ENCODE measurements around the gene TSPAN9.

The TSPAN9 gene

GRCh38 chr12:3292677-3293412 is 215.7 kb downstream of the TSPAN9 start:
- no peaks in the 10 kb centered on the region for H3K27me3 ChIP-seq (ENCODE audit: low read length)
- no peak overlapping the region for H3K4me3 ChIP-seq (ENCODE audit: insufficient read depth, low read length, poor library complexity, severe bottlenecking)
- no peaks in the 10 kb centered on the region for H3K9me3 ChIP-seq (ENCODE audit: insufficient read depth, low read length)
- H3K79me2 ChIP-seq (ENCODE audit: insufficient read depth, low read length), result no peaks in the 10 kb centered on the region
- no peaks in the 10 kb centered on the region for H3F3A ChIP-seq (ENCODE audit: insufficient read depth)
- H4K20me1 ChIP-seq (ENCODE audit: low read depth, low read length), result no peaks in the 10 kb centered on the region
- no peaks in the 10 kb centered on the region for H3K36me3 ChIP-seq (ENCODE audit: low read length)
- no peak overlapping the region for H3K27ac ChIP-seq (ENCODE audit: low read depth, low read length)
- no peak overlapping the region for H2AFZ ChIP-seq (ENCODE audit: low read depth, low read length, severe bottlenecking)
- no peaks in the 10 kb centered on the region for H3K9me2 ChIP-seq (replicated peaks; ENCODE audit: insufficient read depth, low read length)
- no peak overlapping the region for H3K9ac ChIP-seq (ENCODE audit: low read length)
- no peak overlapping the region for H3K4me2 ChIP-seq (ENCODE audit: low read depth, low read length, poor library complexity, severe bottlenecking)
- TF ChIP-seq CTCF (IDR thresholded peaks at IDR 0.05; ENCODE audit: insufficient read depth, low read length, poor library complexity, severe bottlenecking) (no peak), EZH2phosphoT487 (conservative IDR thresholded peaks at IDR 0.05; ENCODE audit: low read length) (no peak)

DNA sequence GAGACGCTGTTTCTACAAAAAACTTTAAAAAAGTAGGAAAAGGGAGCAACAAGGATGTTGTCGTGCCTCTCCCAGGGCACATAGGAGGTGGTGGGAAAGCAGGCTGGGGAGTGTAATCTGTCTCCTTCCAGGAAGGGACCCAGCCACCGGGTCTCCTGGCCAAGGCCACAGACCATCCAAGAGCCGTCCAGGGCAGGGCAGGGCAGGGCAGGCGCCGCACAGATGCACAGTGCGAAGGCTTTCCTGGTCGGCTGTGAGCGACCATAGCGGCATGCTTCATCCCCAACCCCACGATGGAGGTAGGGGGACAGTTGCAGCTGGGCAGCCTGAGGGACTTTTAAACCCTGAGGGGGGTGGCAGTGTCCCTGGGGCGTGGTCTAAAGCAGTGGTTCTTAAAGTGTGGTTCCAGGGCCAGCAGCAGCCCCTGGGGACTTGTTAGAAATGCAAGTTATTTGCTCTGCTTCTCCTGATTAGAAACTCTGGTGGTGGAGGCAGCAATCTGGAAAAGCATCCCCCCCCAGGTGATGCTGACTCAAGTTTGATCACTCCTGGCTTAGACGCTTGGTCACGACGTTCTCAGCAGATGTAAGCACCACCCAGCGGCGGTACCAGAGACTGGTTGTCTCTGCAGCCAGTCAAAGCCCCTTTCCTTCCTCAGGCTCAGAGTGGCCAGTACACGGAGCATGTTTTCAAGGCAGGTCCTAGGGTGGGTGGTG is 216.4 kb downstream of the TSPAN9 start:
- TF ChIP-seq CTCF (IDR thresholded peaks at IDR 0.05; ENCODE audit: insufficient read depth, low read length, poor library complexity, severe bottlenecking) (no peak), EZH2phosphoT487 (conservative IDR thresholded peaks at IDR 0.05; ENCODE audit: low read length) (no peak)
- H3K79me2 ChIP-seq (ENCODE audit: insufficient read depth, low read length), result no peaks in the 10 kb centered on the region
- no peaks in the 10 kb centered on the region for H3K36me3 ChIP-seq (ENCODE audit: low read length)
- no peaks in the 10 kb centered on the region for H4K20me1 ChIP-seq (ENCODE audit: low read depth, low read length)
- no peaks in the 10 kb centered on the region for H3K9me3 ChIP-seq (ENCODE audit: insufficient read depth, low read length)
- H3K9ac ChIP-seq (ENCODE audit: low read length), result no peak overlapping the region
- no peaks in the 10 kb centered on the region for H3K9me2 ChIP-seq (replicated peaks; ENCODE audit: insufficient read depth, low read length)
- no peak overlapping the region for H2AFZ ChIP-seq (ENCODE audit: low read depth, low read length, severe bottlenecking)
- no peak overlapping the region for H3K4me3 ChIP-seq (ENCODE audit: insufficient read depth, low read length, poor library complexity, severe bottlenecking)
- no peaks in the 10 kb centered on the region for H3K27me3 ChIP-seq (ENCODE audit: low read length)
- H3K4me2 ChIP-seq (ENCODE audit: low read depth, low read length, poor library complexity, severe bottlenecking), result no peak overlapping the region
- H3F3A ChIP-seq (ENCODE audit: insufficient read depth), result no peaks in the 10 kb centered on the region
- no peak overlapping the region for H3K27ac ChIP-seq (ENCODE audit: low read depth, low read length)

DNA sequence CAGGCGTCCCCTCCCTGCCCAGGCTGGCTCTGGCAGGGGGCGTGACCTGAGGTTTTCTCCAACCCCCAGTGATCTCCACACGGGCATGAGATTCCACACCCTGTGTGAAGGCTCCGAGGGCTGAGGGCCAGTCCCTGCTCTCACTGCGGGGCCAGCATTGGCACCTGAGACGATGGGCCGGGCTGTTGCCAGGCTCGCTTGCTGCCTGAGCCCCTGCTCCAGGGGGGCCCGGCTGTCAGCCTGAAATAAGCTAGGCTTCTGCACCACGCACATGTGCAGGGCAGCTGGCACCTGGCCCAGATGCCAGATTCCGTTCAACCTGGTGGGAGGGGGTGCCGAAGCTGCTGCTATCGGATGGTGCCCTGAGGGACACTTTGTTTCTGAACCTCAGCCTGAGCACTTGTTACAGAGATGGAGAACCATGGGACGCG is 217.3 kb downstream of the TSPAN9 start:
- Histone ChIP-seq H3K4me2 (ENCODE audit: low read depth, low read length, poor library complexity, severe bottlenecking) (no peak overlapping the region), H3F3A (ENCODE audit: insufficient read depth) (no peaks in the 10 kb centered on the region), H4K20me1 (ENCODE audit: low read depth, low read length) (no peaks in the 10 kb centered on the region), H3K4me3 (ENCODE audit: insufficient read depth, low read length, poor library complexity, severe bottlenecking) (no peak overlapping the region), H3K9ac (ENCODE audit: low read length) (no peak overlapping the region), H2AFZ (ENCODE audit: low read depth, low read length, severe bottlenecking) (no peak overlapping the region), H3K36me3 (ENCODE audit: low read length) (no peaks in the 10 kb centered on the region), H3K9me2 (replicated peaks; ENCODE audit: insufficient read depth, low read length) (no peaks in the 10 kb centered on the region), H3K27ac (ENCODE audit: low read depth, low read length) (no peak overlapping the region), H3K27me3 (ENCODE audit: low read length) (no peaks in the 10 kb centered on the region), H3K9me3 (ENCODE audit: insufficient read depth, low read length) (no peaks in the 10 kb centered on the region), H3K79me2 (ENCODE audit: insufficient read depth, low read length) (no peaks in the 10 kb centered on the region)
- TF ChIP-seq EZH2phosphoT487 (conservative IDR thresholded peaks at IDR 0.05; ENCODE audit: low read length), result no peak
- TF ChIP-seq CTCF (IDR thresholded peaks at IDR 0.05; ENCODE audit: insufficient read depth, low read length, poor library complexity, severe bottlenecking), result no peak

Measured in SU-DHL-6 (cell line).